Neural cell (in vitro differentiated cells): ENCODE data around the gene CPZ.

Source experiments
- CTCF ChIP-seq: fragments of 450-650 bp; IDR thresholded peaks from 2 replicates; pipeline ENCODE4 v1.5.1; 2014; ENCODE audit warnings: antibody characterized with exemption, mild to moderate bottlenecking, moderate library complexity; ENCODE audit not compliant: poor library complexity, severe bottlenecking
- EP300 ChIP-seq: fragments of 450-650 bp; conservative IDR thresholded peaks from 2 replicates; pipeline ENCODE4 v1.6.1; 2014; ENCODE audit warnings: antibody characterized with exemption, mild to moderate bottlenecking, moderate library complexity; ENCODE audit not compliant: poor library complexity, severe bottlenecking
- EZH2 ChIP-seq: fragments of 200-600, 300-800 bp; shearing (Covaris generic), sonication (generic); IDR thresholded peaks from 2 replicates; pipeline ENCODE4 v1.6.1; 2014; ENCODE audit warnings: antibody characterized with exemption, low read length, borderline replicate concordance, mild to moderate bottlenecking; ENCODE audit not compliant: insufficient read depth, poor library complexity, severe bottlenecking
- SMC3 ChIP-seq: fragments of 450-650 bp; conservative IDR thresholded peaks from 2 replicates; pipeline ENCODE4 v1.6.1; 2014; ENCODE audit warnings: antibody characterized with exemption, mild to moderate bottlenecking, moderate library complexity; ENCODE audit not compliant: poor library complexity

- TF ChIP-seq EP300 (no peak), CTCF (no peak), EZH2 (no peak), SMC3 (no peak)
These were observed 7.7 kb downstream of the CPZ start for GRCh38 chr4:8600266-8600665.
